ENCODE measurements around the gene LBX1.

DNA sequence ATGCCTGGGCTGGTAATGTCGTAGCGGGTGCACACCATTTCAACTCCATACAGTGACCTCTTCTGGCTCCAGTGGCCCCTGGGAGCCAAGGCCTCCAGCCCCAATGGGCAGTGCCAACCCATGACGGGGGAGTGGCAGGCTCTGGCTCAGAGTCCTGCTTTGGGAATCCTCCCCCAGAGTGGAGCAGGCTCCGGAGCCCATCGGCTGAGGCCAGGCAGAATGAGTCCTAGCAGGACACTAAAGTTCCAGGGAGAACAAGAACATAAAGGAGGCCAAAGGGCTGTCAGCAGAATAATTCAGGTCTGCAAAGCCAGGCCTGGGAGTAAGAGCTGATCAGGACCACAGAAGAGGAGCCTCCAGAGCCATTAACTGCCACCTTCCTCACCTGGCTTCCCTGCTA, 33.3 kb downstream of the LBX1 start:
- TF ChIP-seq, protein P1, sequence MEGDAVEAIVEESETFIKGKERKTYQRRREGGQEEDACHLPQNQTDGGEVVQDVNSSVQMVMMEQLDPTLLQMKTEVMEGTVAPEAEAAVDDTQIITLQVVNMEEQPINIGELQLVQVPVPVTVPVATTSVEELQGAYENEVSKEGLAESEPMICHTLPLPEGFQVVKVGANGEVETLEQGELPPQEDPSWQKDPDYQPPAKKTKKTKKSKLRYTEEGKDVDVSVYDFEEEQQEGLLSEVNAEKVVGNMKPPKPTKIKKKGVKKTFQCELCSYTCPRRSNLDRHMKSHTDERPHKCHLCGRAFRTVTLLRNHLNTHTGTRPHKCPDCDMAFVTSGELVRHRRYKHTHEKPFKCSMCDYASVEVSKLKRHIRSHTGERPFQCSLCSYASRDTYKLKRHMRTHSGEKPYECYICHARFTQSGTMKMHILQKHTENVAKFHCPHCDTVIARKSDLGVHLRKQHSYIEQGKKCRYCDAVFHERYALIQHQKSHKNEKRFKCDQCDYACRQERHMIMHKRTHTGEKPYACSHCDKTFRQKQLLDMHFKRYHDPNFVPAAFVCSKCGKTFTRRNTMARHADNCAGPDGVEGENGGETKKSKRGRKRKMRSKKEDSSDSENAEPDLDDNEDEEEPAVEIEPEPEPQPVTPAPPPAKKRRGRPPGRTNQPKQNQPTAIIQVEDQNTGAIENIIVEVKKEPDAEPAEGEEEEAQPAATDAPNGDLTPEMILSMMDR (IDR thresholded peaks at IDR 0.05): no peak
- no peak for TF ChIP-seq POLR2A (IDR thresholded peaks at IDR 0.05)
